AG09319 (cell line): Measurements from ENCODE around the gene DPF3.

ENCODE experiments used
- DNase-seq: peaks from one replicate; pipeline ENCODE4 v3.0.0-alpha.2; 2010; ENCODE audit warnings: low read depth; ENCODE audit errors: extremely low read depth
- CTCF ChIP-seq: IDR thresholded peaks from 2 replicates; pipeline ENCODE4 v1.5.1; 2011; ENCODE audit warnings: low read depth, mild to moderate bottlenecking, inconsistent platforms, low read length, moderate library complexity

DPF3 gene

GRCh38 chr14:72893636-72894322, at the start of gene DPF3:
Gene DPF3, minus strand, starts transcription at chr14:72894101. Its CDS starts 13 bp downstream, at chr14:72894088.
- TF ChIP-seq CTCF: no peak
- DNase-seq: peak; percentile 91

- no peak for DNase-seq
- TF ChIP-seq CTCF: no peak
Measured at GRCh38 chr14:72942934-72943333, 49.0 kb upstream of the DPF3 start.

GRCh38 chr14:72941286-72941985, 47.5 kb upstream of the DPF3 start:
- no peak for TF ChIP-seq CTCF
- no peak for DNase-seq

GRCh38 chr14:72939630-72940029, 45.7 kb upstream of the DPF3 start:
- no peak for DNase-seq
- no peak for TF ChIP-seq CTCF

- no peak for TF ChIP-seq CTCF
- no peak for DNase-seq
Measured at GRCh38 chr14:72932893-72933292, 39.0 kb upstream of the DPF3 start.

- DNase-seq: no peak
- TF ChIP-seq CTCF: no peak
Measured at GRCh38 chr14:72929316-72930080, 35.6 kb upstream of the DPF3 start.

GRCh38 chr14:72928872-72929271, 35.0 kb upstream of the DPF3 start:
- no peak for TF ChIP-seq CTCF
- DNase-seq: no peak
